Measurements from ENCODE around the gene SHC1.
A peak's percentile ranks its signal among the peaks of the same experiment; 100 is the strongest.

DNA sequence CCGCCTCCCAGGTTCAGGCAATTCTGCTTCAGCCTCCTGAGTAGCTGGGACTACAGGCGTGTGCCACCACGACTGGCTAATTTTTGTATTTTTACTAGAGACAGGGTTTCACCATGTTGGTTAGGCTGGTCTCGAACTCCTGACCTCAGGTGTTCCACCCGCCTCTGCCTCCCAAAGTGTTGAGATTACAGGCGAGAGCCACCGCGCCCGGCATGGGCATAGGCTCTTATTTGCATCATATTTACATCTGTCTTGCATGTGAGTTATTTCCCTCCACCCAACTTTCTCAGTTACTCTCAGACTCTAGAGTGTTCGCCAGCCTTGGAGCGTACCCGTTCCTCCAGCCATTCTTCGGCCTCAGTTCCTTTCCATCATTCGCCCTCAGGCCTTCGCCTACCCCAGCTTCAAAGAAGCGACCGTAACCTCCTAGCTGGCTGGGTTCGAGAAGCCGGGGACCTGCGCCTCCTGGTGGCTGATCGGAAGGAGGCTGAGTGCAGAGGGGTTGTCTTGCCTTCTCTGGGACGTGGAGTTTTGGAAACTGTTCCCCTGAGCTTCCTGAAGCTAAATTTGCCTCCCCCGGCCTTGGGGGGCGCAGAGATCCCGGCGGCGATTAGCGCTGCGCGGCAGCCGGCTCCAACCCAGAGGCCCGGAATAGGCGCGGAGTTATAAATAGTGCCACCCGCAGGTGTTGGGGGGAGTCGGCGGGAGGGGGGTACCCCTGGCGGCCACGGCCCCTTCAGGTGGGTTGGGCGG, 28.4 kb upstream of the SHC1 start:
- TF ChIP-seq, protein P1, sequence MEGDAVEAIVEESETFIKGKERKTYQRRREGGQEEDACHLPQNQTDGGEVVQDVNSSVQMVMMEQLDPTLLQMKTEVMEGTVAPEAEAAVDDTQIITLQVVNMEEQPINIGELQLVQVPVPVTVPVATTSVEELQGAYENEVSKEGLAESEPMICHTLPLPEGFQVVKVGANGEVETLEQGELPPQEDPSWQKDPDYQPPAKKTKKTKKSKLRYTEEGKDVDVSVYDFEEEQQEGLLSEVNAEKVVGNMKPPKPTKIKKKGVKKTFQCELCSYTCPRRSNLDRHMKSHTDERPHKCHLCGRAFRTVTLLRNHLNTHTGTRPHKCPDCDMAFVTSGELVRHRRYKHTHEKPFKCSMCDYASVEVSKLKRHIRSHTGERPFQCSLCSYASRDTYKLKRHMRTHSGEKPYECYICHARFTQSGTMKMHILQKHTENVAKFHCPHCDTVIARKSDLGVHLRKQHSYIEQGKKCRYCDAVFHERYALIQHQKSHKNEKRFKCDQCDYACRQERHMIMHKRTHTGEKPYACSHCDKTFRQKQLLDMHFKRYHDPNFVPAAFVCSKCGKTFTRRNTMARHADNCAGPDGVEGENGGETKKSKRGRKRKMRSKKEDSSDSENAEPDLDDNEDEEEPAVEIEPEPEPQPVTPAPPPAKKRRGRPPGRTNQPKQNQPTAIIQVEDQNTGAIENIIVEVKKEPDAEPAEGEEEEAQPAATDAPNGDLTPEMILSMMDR (conservative IDR thresholded peaks at IDR 0.05; ENCODE audit: low read depth in 2 of 2), result peak; percentile 91 to 97
- 0 out of 2 replicates have a peak, but pooled peaks have one; percentile 15 for TF ChIP-seq POLR2AphosphoS5 (IDR thresholded peaks at IDR 0.05; ENCODE audit: low read depth)
- no peak for TF ChIP-seq EZH2 (IDR thresholded peaks at IDR 0.05; ENCODE audit: low read depth, unreplicated experiment)
- 0 out of 2 replicates have a peak, but pooled peaks have one; percentile 8 for TF ChIP-seq CREB1 (CRISPR knock-in tag; IDR thresholded peaks at IDR 0.05; ENCODE audit: low read depth)
- TF ChIP-seq, protein P2, sequence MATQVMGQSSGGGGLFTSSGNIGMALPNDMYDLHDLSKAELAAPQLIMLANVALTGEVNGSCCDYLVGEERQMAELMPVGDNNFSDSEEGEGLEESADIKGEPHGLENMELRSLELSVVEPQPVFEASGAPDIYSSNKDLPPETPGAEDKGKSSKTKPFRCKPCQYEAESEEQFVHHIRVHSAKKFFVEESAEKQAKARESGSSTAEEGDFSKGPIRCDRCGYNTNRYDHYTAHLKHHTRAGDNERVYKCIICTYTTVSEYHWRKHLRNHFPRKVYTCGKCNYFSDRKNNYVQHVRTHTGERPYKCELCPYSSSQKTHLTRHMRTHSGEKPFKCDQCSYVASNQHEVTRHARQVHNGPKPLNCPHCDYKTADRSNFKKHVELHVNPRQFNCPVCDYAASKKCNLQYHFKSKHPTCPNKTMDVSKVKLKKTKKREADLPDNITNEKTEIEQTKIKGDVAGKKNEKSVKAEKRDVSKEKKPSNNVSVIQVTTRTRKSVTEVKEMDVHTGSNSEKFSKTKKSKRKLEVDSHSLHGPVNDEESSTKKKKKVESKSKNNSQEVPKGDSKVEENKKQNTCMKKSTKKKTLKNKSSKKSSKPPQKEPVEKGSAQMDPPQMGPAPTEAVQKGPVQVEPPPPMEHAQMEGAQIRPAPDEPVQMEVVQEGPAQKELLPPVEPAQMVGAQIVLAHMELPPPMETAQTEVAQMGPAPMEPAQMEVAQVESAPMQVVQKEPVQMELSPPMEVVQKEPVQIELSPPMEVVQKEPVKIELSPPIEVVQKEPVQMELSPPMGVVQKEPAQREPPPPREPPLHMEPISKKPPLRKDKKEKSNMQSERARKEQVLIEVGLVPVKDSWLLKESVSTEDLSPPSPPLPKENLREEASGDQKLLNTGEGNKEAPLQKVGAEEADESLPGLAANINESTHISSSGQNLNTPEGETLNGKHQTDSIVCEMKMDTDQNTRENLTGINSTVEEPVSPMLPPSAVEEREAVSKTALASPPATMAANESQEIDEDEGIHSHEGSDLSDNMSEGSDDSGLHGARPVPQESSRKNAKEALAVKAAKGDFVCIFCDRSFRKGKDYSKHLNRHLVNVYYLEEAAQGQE (IDR thresholded peaks at IDR 0.05; ENCODE audit: unreplicated experiment), result no peak
- no peak for TF ChIP-seq EZH2phosphoT487 (IDR thresholded peaks at IDR 0.05; ENCODE audit: unreplicated experiment)
- no peak for TF ChIP-seq JUNB (IDR thresholded peaks at IDR 0.05; ENCODE audit: unreplicated experiment)
- TF ChIP-seq STAT1 (IDR thresholded peaks at IDR 0.05; ENCODE audit: unreplicated experiment), result no peak
- TF ChIP-seq ZNF331 (CRISPR knock-in tag; IDR thresholded peaks at IDR 0.05; ENCODE audit: low read depth), result no peak
